HG02870 (cell line): ENCODE results near the gene SCYGR6.

Source experiments
- ATAC-seq: cut with Tn5 transposase; IDR thresholded peaks from one replicate; pipeline ENCODE4 v1.9.1; 2021; ENCODE audit warnings: mild to moderate bottlenecking, moderate library complexity; ENCODE audit not compliant: unreplicated experiment

Gene SCYGR6

DNA sequence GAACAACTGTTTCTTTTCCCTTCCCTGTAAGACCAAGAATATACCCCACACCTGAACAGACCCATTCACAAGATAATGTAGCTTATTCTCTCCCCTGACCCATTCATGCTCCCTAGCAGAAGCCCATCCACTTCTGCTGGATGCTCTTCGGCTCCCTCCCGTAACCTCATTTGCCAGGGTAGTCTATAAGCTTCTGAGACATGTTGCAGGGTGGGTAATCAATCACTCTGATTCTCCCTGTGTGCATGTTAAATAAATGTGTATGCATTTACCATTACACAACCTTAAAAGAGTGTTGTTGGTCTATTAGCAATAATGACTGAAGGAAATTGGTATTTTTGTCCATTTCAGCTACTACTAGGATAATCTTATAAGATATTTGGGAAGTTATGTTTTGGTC, 8.1 kb downstream of the SCYGR6 start:
- ATAC-seq = no peak

- no peak for ATAC-seq
These were observed 11.3 kb downstream of the SCYGR6 start for GRCh38 chr2:227713291-227713690.

DNA sequence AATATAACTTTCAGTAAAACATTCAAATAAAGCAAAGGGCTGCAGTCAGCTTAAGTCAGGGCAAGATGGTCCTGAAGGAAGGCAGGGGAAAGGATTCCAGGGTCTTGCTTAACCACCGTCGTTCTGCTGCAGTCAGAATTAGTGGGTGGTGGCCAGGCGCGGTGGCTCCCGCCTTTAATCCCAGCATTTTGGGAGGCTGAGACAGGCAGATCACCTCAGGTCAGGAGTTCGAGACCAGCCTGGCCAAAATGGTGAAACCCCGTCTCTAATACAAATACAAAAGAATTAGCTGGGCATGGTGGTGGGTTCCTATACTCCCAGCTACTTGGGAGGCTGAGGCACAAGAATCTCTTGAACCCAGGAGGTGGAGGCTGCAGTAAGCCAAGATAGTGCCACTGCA, 13.6 kb downstream of the SCYGR6 start:
- no peak for ATAC-seq

DNA sequence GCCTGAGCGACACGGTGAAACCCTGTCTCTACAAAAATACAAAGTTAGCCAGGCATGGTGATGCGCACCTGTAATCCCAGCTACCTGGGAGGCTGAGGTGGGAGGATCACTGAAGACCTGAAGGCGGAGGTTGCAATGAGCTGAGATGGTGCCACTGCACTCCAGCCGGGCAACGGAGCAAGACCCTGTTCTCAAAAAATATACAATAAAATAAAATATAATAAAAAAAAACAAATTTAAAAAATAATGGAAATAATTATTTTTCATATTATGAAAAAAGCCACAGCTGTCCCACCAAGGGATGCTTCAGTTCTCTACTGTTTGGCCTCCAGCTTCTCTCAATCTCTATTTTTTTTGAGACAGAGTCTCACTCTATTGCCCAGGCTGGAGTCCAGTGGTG, 17.2 kb downstream of the SCYGR6 start:
- no peak for ATAC-seq

GRCh38 chr2:227706859-227707258, 17.7 kb downstream of the SCYGR6 start:
- ATAC-seq = no peak

DNA sequence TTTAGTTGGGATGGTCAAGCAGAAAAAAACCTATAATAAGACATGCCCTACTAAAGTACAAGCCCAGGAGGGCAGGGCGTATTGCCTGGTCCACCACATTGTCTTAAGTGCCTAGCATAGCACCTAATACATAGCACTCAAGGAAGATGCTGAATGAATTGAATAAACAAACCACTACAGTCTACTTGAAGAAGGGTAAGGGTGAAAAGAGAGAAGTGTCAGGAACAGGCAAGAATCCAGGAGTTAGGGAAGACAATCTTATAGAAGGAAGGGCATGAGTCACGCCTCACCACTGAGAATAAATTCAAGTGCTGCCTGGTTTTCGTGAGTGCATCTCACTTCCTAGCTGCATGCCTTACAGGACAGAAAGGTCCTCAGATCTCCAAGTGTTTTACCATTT, 20.6 kb downstream of the SCYGR6 start:
- no peak for ATAC-seq

DNA sequence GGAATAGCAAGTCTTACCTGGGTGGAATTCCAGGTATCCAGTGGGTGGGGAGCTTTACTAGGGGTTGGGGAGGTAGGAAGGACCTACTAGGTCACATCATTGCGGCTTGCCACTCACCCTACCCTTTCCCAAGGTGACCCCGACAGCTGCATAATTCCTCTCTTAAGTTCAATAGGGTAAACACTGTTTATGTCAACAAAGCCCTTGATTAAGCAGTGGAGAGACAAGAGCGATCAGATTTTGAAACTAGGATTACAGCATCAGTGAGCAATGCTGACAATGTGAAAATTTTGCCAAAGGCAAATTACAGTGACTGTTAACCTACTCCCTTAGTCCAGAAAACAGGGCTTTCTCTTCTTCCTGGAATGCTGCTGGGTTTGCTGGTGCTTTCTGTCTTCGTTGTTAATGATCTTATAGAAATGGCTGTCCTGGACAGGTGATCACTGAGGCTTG, 21.3 kb downstream of the SCYGR6 start:
- ATAC-seq = no peak

DNA sequence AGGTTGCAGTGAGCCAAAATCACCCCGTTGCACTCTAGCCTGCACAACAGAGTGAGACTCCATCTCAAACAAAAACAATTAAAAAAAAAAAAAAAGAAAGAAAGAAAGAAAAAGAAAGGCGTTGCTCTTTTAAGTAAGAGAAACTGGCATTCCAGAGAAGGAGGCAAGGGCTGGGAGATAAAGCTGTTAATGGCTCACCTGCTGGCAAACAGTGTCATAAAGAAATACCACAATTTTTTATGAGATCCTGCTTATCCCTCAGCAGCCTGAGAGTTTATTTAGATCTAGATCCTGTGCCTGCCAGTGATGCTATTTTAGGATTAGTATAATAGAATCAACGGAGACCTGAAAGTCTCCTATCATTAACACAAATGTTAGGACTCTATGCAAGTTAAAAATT, 23.0 kb downstream of the SCYGR6 start:
- ATAC-seq = no peak

DNA sequence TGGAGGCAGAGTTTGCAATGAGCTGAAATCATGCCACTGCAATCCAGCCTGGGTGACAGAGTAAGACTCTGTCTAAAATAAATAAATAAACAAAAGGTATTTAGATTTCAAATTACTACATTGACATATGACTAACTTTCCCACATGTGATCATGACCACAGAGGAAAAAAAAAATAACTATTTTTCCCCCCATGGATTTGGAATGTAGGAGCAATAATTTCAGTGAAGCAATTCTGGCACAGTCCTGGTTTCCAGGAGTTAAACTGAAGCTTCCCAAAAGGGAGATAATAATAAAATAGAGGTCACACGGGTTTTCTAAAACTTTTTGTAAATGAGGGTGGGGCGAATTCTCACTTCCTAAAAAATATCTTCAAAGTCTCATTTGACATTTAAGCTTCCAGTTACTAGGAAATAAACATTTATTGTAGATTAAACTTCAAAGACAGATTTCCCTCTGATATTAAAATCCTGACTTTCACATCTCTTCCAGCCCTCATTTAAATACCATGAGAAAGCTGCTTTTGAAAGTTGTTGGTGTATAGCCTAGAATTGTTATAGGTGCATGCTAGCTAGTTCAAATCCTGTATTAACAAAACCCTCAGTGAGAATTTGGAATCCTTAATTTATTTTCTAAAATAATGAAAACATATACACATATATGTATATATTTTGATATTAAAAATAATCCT, 27.4 kb downstream of the SCYGR6 start:
- no peak for ATAC-seq

DNA sequence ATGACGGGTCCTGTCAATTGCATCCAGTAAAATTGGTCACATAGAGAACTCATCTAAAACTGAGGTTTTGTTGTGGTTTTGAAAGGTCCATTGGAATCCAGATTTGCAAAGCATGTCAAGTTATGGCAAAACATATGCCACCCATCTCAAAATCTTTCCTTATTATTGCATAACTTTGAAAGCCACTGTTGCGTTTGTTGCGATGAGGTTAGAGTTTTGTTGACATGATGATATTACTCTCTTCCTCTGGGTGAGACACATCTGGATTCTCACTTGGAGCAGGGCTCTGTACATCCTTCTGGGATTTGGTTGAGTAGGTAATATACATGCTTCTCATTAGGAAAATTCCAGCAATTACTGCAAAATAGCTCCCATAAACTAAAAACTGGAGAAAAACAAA, 37.4 kb downstream of the SCYGR6 start:
- no peak for ATAC-seq

- ATAC-seq = no peak
These were observed 40.3 kb downstream of the SCYGR6 start for GRCh38 chr2:227684258-227684657.

DNA sequence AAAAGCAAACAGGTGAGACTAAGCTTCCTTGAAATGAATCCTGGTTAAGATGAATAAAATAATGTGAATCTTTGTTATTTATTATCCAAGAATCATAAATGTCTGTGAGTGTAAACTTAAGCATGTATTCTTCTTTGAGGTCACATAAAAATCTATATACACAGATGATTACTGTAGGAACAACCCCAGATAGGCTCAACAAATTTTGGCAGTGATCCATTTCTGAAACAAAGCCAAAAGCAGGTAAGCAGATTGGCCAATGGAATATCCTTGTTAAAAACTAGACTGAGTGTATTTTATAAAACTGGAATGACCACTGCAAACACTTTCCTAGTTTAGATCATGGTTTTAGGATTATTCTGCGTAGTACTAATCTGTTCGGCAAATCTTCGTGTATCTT, 46.6 kb downstream of the SCYGR6 start:
- ATAC-seq = no peak

- ATAC-seq = no peak
These were observed 50.1 kb downstream of the SCYGR6 start for GRCh38 chr2:227674485-227674884.
